OCI-LY7 (cell line): Measurements from ENCODE around the gene FAM25A.

Source experiments
- CTCF ChIP-seq: fragments of 200-600 bp; sonication (generic); conservative IDR thresholded peaks from 2 replicates; pipeline ENCODE4 v1.5.1; 2014; ENCODE audit warnings: mild to moderate bottlenecking, antibody characterized with exemption, low read length, moderate library complexity, mixed read lengths
- EZH2phosphoT487 ChIP-seq: fragments of 200-600 bp; sonication (generic); IDR thresholded peaks from 2 replicates; pipeline ENCODE4 v1.6.1; 2018; ENCODE audit warnings: low read depth, borderline replicate concordance, mild to moderate bottlenecking, mixed run types, antibody characterized with exemption, low read length, moderate library complexity, mixed read lengths

GRCh38 chr10:87054373-87055295 lies 34.5 kb downstream of the FAM25A start:
- TF ChIP-seq CTCF (no peak), EZH2phosphoT487 (no peak)
